ENCODE measurements around the gene SYT17. TPM values are rescaled to one million over a fixed set of nuclear protein-coding genes. Genes with fewer than 3 reads are reported as not detected.

Gene SYT17
- polyA plus RNA-seq, 1 donor from 2014 or later = 3.2 TPM

DNA sequence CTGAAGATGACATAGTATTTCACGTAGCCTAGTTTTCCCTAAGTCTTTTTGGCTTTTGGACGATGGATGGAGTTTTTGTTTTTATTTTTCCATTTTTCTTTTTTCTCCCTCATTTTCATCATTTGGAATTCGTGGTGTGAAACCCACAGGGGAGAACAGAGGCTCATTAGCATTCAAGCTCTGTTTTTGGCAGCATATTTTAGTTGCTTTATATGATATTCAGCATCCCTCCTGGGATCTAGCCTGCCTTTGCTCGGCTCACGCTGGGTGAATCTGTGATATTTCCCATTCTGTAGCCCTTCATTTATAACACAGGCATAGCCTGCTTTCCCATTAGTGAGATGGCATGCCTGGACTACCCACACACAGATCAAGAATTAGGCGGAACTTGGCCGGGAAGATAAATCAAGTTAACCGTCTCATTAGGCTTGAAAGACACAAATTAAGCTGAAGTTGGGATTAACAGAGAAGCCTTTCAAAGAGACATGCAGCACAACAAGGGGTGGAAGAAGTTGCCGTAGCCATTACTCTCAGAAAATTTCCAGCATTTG, 97.4 kb downstream of the SYT17 start:
- Mint-ChIP-seq H3K27me3 (no peaks in the 10 kb centered on the region), H3K9me3 (peaks cover 2 to 25% (median 8%) of the 10 kb centered on the region in 3 donors), H3K4me3 (no peak overlapping the region), H3K36me3 (no peaks in the 10 kb centered on the region), H3K4me1 (peaks cover 0 to 2% (median 0%) of the 10 kb centered on the region in 3 donors), H3K27ac (no peak overlapping the region)

DNA sequence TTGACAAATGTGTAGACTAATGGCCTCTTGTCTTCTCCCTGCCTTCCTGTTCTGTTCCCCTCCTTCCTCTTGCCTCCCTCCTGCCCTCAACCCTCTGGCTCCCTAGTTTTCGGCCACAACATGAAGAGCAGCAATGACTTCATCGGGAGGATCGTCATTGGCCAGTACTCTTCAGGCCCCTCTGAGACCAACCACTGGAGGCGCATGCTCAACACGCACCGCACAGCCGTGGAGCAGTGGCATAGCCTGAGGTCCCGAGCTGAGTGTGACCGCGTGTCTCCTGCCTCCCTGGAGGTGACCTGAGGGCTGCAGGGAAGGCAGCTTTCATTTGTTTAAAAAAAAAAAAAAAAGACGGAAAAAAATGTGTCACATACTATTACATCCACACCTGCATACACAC, 98.7 kb downstream of the SYT17 start:
- Mint-ChIP-seq H3K27ac (no peak overlapping the region), H3K36me3 (no peaks in the 10 kb centered on the region), H3K4me3 (no peak overlapping the region)

DNA sequence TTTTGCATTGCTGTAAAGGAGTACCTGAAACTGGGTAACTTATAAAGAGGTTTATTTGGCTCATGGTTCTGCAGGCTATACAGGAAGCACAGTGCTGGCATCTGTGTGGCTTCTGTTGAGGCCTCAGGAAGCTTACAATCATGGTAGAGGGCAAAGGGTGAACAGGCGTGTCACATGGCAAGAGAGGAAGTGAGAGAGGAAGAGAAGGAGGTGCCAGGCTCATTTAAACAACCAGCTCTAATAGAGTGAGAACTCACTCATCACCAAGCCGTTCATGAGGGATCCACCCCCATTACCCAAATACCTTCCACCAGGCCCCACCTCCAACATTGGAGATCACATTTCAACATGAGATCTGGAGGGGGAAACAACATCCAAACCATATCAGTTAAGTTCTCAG, 101.1 kb downstream of the SYT17 start:
- H3K27me3 Mint-ChIP-seq = no peaks in the 10 kb centered on the region
- H3K27ac Mint-ChIP-seq = peak overlapping the region in 1 of 3 donors; percentile 87
- H3K4me3 Mint-ChIP-seq = no peak overlapping the region
- peaks cover 2 to 22% (median 8%) of the 10 kb centered on the region in 3 donors for H3K9me3 Mint-ChIP-seq
- H3K4me1 Mint-ChIP-seq = peaks cover 0 to 2% (median 0%) of the 10 kb centered on the region in 3 donors
- no peaks in the 10 kb centered on the region for H3K36me3 Mint-ChIP-seq

More for the DNA sequence above, 98.7 kb downstream of the SYT17 start:
- Mint-ChIP-seq H3K27me3 (no peaks in the 10 kb centered on the region), H3K9me3 (peaks cover 2 to 25% (median 8%) of the 10 kb centered on the region in 3 donors), H3K4me1 (peaks cover 0 to 2% (median 0%) of the 10 kb centered on the region in 3 donors)

DNA sequence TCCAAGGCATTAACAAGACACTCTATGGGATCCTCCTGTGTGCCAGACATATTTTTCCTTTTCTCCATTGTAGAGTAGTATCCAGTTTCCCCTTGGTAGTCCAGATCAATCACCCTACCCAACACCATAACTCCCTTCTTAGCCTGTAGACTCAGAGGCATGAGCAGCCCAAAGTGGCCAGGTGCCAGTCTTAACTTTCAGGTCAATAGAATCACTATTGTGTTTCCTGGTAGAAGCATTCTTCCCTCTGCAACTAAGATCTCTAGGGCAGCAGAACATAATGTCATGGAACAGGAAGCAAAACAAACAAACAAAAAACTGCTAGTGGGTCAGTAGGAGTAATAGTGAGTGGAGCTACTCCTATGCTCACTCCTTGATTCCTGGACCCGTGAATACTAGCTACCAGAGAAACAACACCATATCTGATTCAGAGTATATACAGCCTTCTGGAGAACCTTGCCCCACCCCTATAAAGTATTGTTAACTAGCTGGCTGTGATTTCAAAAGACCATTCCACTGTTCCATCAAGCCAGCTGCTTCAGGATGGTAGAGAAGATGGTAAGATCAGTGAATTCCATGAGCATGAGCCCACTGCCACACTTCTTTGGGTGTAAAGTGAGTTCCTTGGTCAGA, 106.2 kb downstream of the SYT17 start:
- Mint-ChIP-seq H3K36me3 (no peaks in the 10 kb centered on the region), H3K4me1 (peaks cover 0 to 1% (median 0%) of the 10 kb centered on the region in 3 donors), H3K4me3 (no peak overlapping the region), H3K27me3 (no peaks in the 10 kb centered on the region), H3K27ac (no peak overlapping the region), H3K9me3 (no peaks in the 10 kb centered on the region)

DNA sequence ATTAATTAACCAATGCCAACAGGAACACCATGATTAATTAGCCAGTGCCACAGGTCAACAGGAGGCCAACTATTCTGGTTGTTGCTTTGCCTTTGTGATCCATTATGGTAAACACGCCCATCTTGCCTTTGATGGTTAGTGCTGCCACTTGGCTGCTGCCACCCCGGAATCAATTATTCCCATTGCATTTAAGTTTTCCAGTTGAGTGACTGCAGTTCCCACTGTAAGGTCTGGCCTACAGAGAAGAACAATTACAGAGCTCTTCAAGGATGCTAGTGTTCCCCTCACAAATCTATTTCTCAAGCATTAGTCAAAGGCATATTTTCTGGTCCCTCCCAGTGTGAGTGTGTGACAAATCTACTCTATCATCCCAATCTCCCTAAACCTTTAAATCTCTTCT, 110.4 kb downstream of the SYT17 start:
- Mint-ChIP-seq H3K27me3 (no peaks in the 10 kb centered on the region), H3K27ac (no peak overlapping the region), H3K4me1 (no peaks in the 10 kb centered on the region), H3K36me3 (no peaks in the 10 kb centered on the region), H3K9me3 (no peaks in the 10 kb centered on the region), H3K4me3 (no peak overlapping the region)

DNA sequence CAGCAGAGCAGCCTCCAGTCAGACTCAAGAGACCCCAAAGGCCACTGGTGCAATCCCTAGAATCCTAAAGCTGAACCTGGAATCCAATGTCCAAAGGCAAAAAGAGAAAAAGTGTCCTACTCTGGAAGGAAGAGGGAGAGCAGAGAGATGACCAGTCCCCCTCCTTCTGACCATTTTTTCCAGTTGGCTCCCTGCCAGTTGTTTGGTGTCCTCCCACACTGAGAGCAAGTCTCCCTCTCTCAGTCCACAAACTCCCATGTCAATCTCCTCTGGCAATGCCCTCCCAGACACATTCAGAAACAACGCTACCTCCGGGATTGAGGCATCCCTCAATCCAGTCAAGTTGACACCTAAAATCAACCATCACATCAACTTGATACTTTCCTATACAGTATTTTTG, 113.2 kb downstream of the SYT17 start:
- no peaks in the 10 kb centered on the region for H3K36me3 Mint-ChIP-seq
- no peaks in the 10 kb centered on the region for H3K4me1 Mint-ChIP-seq
- no peaks in the 10 kb centered on the region for H3K27me3 Mint-ChIP-seq
- no peaks in the 10 kb centered on the region for H3K9me3 Mint-ChIP-seq
- H3K27ac Mint-ChIP-seq = no peak overlapping the region
- no peak overlapping the region for H3K4me3 Mint-ChIP-seq

DNA sequence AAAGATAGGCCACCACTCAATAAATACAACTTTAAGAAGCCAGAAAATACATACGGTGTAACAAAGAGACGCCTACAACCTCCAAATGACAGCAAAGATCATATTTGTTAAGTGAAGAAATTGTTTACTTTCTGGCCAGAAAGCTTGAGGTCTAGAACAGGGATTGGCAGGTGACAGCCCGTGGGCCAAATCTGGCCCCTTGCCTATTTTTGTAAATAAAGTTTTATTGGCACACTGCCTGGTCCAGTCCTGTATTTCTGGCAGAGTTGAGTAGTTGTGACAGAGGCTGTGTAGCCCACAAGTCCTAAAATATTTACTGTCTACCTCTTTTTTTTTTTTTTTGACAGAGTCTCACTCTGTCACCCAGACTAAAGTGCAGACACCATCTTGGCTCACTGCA, 114.1 kb downstream of the SYT17 start:
- H3K4me3 Mint-ChIP-seq = no peak overlapping the region
- H3K27ac Mint-ChIP-seq = no peak overlapping the region
- no peaks in the 10 kb centered on the region for H3K27me3 Mint-ChIP-seq
- H3K9me3 Mint-ChIP-seq = no peaks in the 10 kb centered on the region
- H3K36me3 Mint-ChIP-seq = no peaks in the 10 kb centered on the region
- no peaks in the 10 kb centered on the region for H3K4me1 Mint-ChIP-seq

DNA sequence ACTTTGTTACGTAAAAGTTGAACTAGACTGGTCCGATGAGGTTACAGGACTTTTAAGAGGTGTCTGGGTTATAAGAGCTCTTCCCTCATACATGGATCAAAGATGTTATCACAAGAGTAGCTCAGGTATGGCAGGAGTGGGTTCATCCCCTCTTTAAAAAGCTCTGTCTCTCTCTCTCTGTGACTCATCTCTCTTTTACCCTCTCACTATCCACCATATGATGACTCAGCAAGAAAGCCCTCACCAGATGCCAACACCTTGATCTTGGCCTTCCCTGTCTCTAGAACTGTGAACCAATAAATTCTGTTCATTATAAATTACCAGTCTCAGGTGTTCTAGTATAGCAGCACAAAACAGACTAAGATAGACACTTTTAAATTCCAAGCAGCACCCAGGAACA, 115.6 kb downstream of the SYT17 start:
- no peaks in the 10 kb centered on the region for H3K4me1 Mint-ChIP-seq
- H3K27me3 Mint-ChIP-seq = no peaks in the 10 kb centered on the region
- no peak overlapping the region for H3K27ac Mint-ChIP-seq
- no peaks in the 10 kb centered on the region for H3K36me3 Mint-ChIP-seq
- no peaks in the 10 kb centered on the region for H3K9me3 Mint-ChIP-seq
- no peak overlapping the region for H3K4me3 Mint-ChIP-seq

DNA sequence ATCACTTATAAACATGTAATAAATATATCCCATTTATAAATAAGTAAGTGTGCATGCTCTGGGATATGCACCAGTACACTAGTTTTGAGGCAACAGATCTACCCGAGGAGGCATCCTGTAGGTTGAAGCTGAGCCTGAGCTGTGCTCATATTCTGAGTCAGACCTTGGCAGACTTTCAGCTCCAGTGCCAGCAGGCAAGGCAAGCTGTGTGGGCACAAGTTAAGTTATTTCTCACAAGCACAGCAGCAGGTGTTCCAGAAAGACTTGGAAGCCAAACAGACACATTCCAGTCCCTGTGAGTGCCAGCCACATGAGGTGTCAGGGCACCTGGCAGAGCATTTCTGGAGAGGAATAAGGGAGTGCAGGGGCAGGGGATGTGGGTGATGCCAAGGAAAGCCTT, 116.2 kb downstream of the SYT17 start:
- H3K27me3 Mint-ChIP-seq = no peaks in the 10 kb centered on the region
- no peaks in the 10 kb centered on the region for H3K36me3 Mint-ChIP-seq
- H3K4me3 Mint-ChIP-seq = no peak overlapping the region
- no peaks in the 10 kb centered on the region for H3K9me3 Mint-ChIP-seq
- H3K4me1 Mint-ChIP-seq = no peaks in the 10 kb centered on the region
- no peak overlapping the region for H3K27ac Mint-ChIP-seq

DNA sequence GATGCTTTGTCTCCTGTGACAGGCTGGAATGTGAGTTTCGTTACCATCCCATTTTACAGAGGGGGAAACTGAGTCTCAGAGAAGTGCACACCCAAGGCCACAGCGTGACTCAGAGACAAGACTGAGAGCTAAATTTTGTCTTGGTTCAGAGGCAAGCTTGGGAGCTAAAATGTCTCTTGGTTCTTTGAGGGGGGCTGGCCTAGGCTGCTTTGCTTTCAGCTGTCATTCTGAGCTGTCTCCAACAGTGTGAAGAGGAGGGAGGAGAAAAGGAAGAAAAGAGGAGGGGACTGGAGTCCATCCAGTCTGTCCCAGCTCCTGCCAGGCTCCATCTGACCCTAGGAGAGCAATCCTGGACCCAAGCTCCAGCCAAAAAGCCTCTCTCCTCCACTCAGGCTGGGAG, 117.4 kb downstream of the SYT17 start, which contains the start of gene CLEC19A:
Gene CLEC19A, plus strand, starts transcription at position 301 of the 400 bp plus-strand sequence. CDS start 121 bp downstream, outside the sequence.
- no peaks in the 10 kb centered on the region for H3K9me3 Mint-ChIP-seq
- H3K36me3 Mint-ChIP-seq = no peaks in the 10 kb centered on the region
- H3K4me1 Mint-ChIP-seq = no peaks in the 10 kb centered on the region
- H3K4me3 Mint-ChIP-seq = no peak within 1 kb of the TSS
- no peaks in the 10 kb centered on the region for H3K27me3 Mint-ChIP-seq
- no peak within 1 kb of the TSS for H3K27ac Mint-ChIP-seq

DNA sequence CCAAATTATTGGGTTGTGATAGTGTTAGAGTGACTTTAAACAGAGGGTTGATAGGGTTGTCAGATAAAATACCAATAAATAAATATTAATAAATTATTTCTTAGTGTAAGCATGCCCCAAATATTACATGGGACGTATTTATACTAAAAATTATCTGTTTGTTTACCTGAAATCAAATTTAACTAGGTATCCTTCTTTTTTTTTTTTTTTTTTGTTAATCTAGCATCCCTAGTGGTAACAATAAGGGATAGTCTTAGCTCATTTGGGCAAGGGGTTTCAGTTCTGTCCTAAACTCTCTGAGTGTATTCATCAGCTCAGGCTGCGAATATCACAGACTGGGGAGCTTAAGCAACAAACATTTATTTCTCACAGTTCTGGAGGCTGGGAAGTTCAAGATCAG, 118.8 kb downstream of the SYT17 start:
- Mint-ChIP-seq H3K4me3 (no peak overlapping the region), H3K36me3 (no peaks in the 10 kb centered on the region), H3K9me3 (no peaks in the 10 kb centered on the region), H3K4me1 (no peaks in the 10 kb centered on the region), H3K27me3 (no peaks in the 10 kb centered on the region), H3K27ac (no peak overlapping the region)

DNA sequence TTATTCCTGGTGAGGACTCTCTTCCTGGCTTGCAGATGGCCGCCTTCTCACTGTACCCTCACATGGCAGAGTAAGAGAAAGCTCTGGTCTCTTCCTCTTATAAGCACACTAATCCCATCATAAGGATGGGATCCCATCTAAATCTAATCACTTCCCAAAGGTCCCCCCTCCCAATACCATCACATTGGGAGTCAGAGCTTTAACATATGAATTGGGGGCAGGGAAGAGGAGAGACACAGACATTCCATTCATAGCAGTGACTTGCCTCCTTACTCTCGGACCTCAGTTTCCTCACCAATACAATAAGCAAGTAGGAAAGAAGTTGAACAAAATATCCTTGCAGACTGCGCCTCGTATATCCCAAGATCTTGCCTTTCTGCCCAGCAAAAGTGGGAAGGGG, 119.2 kb downstream of the SYT17 start:
- Mint-ChIP-seq H3K4me1 (no peaks in the 10 kb centered on the region), H3K27me3 (no peaks in the 10 kb centered on the region), H3K4me3 (no peak overlapping the region), H3K9me3 (no peaks in the 10 kb centered on the region), H3K27ac (no peak overlapping the region), H3K36me3 (no peaks in the 10 kb centered on the region)

DNA sequence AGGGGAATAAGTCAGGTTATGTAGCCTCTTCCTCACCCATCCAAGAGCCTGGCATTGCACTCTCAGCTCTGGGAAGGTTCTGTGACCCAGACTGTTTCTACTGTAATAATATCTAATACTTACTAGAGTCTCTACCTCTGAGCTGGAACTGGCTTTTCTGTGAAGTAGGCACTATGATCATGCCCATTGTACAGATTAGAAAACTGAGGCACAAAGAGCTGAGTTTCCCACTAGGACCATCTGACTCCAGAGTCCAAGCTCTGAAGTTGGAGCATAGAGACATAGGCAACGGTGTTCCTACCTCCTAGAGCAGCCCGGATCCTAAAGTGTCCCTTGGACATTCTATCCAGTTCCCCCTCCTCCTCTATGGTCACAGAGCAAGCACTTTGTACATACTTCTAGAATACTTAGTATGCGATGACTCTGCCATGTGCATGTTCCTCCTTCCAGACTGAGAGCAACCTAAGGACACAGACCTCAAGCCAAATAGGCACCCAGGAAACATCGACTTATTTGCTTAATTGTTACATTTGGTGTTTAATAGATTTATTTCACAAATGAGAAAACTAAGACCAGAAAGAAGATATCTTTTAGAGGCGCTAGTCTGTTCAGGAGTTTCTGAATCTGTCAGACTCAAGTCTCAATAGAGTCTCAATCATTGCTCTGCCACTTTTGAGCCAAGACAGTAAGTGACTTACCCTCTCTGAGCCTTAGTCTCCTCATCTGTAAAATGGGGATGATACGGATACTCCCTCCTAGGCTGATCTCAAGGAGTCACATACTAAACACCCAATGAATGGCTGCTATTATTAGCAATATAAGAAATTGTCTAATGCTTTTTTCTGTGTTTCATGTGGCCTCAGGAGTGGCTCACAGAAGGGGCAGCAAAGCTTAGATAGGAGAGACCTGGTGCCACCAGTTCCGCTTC, 121.1 kb downstream of the SYT17 start:
- peaks cover 1% of the 10 kb centered on the region for H3K36me3 Mint-ChIP-seq
- H3K4me3 Mint-ChIP-seq = no peak overlapping the region
- no peaks in the 10 kb centered on the region for H3K27me3 Mint-ChIP-seq

DNA sequence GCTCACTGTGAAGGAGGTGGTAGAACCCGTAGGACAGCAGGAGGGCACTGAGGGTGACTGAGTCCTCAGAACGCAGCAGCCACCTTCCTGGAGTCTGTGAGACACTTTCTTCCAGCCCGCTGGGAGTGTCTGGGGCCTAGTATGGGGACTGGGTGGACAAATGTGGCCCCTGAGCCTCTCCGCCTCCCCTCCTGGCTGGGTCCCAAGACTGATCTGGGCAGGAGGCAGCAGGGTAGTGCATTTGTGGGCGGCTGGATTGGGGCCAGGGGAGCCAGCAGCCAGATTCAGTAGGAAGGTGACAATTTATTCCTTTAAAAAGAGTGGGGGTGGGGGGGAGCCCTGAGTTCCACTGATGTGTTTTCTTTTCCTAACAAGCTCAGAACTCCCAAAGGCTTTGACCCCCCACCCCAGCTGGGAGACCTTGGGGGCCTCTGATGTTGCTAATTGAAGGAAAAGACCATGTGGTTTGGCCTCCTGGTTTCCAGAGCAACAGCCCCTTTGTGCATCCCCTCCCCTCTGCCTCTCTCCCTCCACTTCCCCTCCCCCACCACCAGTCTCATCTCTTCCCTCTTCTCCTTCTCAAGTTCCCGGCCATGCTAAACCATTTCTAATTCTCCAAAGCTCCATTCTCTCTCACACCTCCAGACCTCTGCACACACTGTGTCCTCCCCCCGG, 121.9 kb downstream of the SYT17 start:
- Mint-ChIP-seq H3K27me3 (peaks cover 2% of the 10 kb centered on the region), H3K36me3 (peaks cover 1% of the 10 kb centered on the region), H3K4me1 (peaks cover 8 to 14% (median 12%) of the 10 kb centered on the region in 3 donors), H3K9me3 (no peaks in the 10 kb centered on the region), H3K27ac (peak overlapping the region in 1 of 3 donors; percentile 21), H3K4me3 (no peak overlapping the region)

More for the DNA sequence above, 121.1 kb downstream of the SYT17 start:
- Mint-ChIP-seq H3K27ac (peak overlapping the region in 2 of 3 donors; percentile 9 to 21), H3K9me3 (no peaks in the 10 kb centered on the region), H3K4me1 (peaks cover under 1 to 6% (median 4%) of the 10 kb centered on the region in 3 donors)

DNA sequence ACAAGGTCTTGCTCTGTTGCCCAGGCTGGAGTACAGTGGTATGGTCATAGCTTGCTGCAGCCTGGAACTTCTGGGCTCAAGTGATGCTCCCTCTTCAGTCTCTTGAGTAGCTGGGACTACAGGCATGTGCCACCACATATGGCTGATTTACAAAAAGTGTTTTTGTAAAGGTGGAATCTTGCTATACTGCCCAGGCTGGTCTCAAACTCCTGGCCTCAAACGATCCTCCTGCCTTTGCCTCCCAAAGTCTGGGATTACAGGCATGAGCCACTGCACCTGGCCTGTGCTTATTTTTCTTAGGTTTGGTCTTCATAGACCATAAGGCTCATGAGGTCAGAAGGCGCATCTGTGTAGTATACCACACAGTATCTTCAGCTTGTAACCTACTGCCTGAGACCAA, 122.8 kb downstream of the SYT17 start:
- Mint-ChIP-seq H3K4me3 (no peak overlapping the region), H3K36me3 (peaks cover 1% of the 10 kb centered on the region), H3K9me3 (no peaks in the 10 kb centered on the region), H3K27ac (no peak overlapping the region), H3K4me1 (peaks cover 8 to 14% (median 12%) of the 10 kb centered on the region in 3 donors), H3K27me3 (peaks cover 2% of the 10 kb centered on the region)

Measured in IgD-negative memory B cell (primary cell).